SU-DHL-6 (cell line): ENCODE data around the gene PPP2R5C.

ENCODE experiments used
- EZH2phosphoT487 ChIP-seq: fragments of 200-600 bp; sonication (generic), shearing (Covaris generic); conservative IDR thresholded peaks from 2 replicates; pipeline ENCODE4 v1.6.1; 2018; ENCODE audit warnings: mild to moderate bottlenecking, antibody characterized with exemption, low read length, moderate library complexity, mixed read lengths
- TF ChIP-seq, protein P1 (sequence below): fragments of 200-600 bp; sonication (generic); IDR thresholded peaks from one replicate; pipeline ENCODE4 v1.5.1; 2017; ENCODE audit warnings: antibody characterized with exemption, mild to moderate bottlenecking, low read length, moderate library complexity; ENCODE audit not compliant: insufficient read depth, poor library complexity, severe bottlenecking

DNA sequence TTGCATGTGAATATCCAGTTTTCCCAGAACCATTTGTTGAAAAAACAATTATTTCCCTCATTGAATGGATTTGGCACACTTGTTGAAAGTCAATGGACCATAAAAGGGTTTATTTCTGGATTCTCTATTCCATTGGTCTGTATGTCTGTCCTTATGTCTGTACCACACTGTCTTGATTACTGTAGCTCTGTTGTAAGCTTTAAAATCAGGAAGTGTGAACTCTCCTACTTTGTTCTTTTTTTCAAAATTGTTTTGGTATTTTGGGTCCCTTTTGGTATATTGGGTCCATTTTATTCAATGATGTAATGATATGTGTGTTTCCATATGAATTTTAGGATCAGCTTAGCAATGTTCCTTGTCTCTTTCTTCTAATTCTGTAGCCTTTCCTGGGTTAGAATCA lies 64.8 kb downstream of the PPP2R5C start:
- TF ChIP-seq EZH2phosphoT487 = no peak
- TF ChIP-seq, protein P1, sequence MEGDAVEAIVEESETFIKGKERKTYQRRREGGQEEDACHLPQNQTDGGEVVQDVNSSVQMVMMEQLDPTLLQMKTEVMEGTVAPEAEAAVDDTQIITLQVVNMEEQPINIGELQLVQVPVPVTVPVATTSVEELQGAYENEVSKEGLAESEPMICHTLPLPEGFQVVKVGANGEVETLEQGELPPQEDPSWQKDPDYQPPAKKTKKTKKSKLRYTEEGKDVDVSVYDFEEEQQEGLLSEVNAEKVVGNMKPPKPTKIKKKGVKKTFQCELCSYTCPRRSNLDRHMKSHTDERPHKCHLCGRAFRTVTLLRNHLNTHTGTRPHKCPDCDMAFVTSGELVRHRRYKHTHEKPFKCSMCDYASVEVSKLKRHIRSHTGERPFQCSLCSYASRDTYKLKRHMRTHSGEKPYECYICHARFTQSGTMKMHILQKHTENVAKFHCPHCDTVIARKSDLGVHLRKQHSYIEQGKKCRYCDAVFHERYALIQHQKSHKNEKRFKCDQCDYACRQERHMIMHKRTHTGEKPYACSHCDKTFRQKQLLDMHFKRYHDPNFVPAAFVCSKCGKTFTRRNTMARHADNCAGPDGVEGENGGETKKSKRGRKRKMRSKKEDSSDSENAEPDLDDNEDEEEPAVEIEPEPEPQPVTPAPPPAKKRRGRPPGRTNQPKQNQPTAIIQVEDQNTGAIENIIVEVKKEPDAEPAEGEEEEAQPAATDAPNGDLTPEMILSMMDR = no peak
